Measurements from ENCODE around the gene SLC66A2. TPM values are rescaled to one million over a fixed set of nuclear protein-coding genes. Genes with fewer than 3 reads are reported as not detected.
"Not testable (repeated sequence)": the region's sequence is repeated elsewhere in the genome, so short reads cannot be mapped to it uniquely, and the experiment has no call there.

The SLC66A2 gene
- total RNA-seq, 4 donors from 2014 or later: 30.4 to 49.6 (median 35.1) TPM

GRCh38 chr18:79869591-79870300, 81.7 kb downstream of the SLC66A2 start:
- Histone ChIP-seq H3K4me1 (peaks cover 0 to 7% (median 0%) of the 10 kb centered on the region in 3 donors), H3K9me3 (no peaks in the 10 kb centered on the region), H3K27me3 (peaks cover 0 to 40% (median 0%) of the 10 kb centered on the region in 4 donors), H3K27ac (no peak overlapping the region), H3K36me3 (no peaks in the 10 kb centered on the region), H3K4me3 (no peak overlapping the region)
- DNase-seq: no peak
- intact Hi-C loops (cut with DNase I): no loop called here
- no peak for TF ChIP-seq CTCF (IDR thresholded peaks at IDR 0.05)
- TF ChIP-seq POLR2A (IDR thresholded peaks at IDR 0.05): no peak
- 77 to 88% methylated on average over 14 to 17 of the region's 32 CpGs for WGBS, 2 donors

- no peak overlapping the region for H3K4me3 ChIP-seq
- H3K27ac ChIP-seq: no peak overlapping the region
- peaks cover 0 to 40% (median 0%) of the 10 kb centered on the region in 4 donors for H3K27me3 ChIP-seq
- H3K4me1 ChIP-seq: peaks cover 0 to 7% (median 0%) of the 10 kb centered on the region in 3 donors
- no peaks in the 10 kb centered on the region for H3K36me3 ChIP-seq
- 83 to 100% methylated on average over 3 to 12 of the region's 32 CpGs for WGBS, 2 donors
- TF ChIP-seq POLR2A (IDR thresholded peaks at IDR 0.05): no peak
- no peak for TF ChIP-seq CTCF (IDR thresholded peaks at IDR 0.05)
- no peak for DNase-seq
- H3K9me3 ChIP-seq: no peaks in the 10 kb centered on the region
- intact Hi-C loops (cut with DNase I): no loop called here
Observed at GRCh38 chr18:79868811-79869541, 82.5 kb downstream of the SLC66A2 start.

GRCh38 chr18:79868168-79868784, 83.2 kb downstream of the SLC66A2 start:
- Histone ChIP-seq H3K4me1 (peaks cover 0 to 7% (median 0%) of the 10 kb centered on the region in 3 donors), H3K27me3 (peaks cover 0 to 39% (median 0%) of the 10 kb centered on the region in 4 donors), H3K27ac (no peak overlapping the region), H3K9me3 (no peaks in the 10 kb centered on the region), H3K4me3 (no peak overlapping the region), H3K36me3 (no peaks in the 10 kb centered on the region)
- intact Hi-C loops (cut with DNase I): no loop called here
- TF ChIP-seq POLR2A (IDR thresholded peaks at IDR 0.05) (no peak), CTCF (IDR thresholded peaks at IDR 0.05) (no peak)
- no peak for DNase-seq
- 82% methylated on average over 22 to 25 of the region's 29 CpGs for WGBS, 2 donors

- H3K4me3 ChIP-seq: no peak overlapping the region
- H3K27ac ChIP-seq: no peak overlapping the region
- no peak for TF ChIP-seq POLR2A (IDR thresholded peaks at IDR 0.05)
- H3K4me1 ChIP-seq: peaks cover 0 to 4% (median 0%) of the 10 kb centered on the region in 3 donors
- no peak for DNase-seq
- H3K27me3 ChIP-seq: peaks cover 0 to 39% (median 0%) of the 10 kb centered on the region in 4 donors
- no peaks in the 10 kb centered on the region for H3K36me3 ChIP-seq
- no peaks in the 10 kb centered on the region for H3K9me3 ChIP-seq
- intact Hi-C loops (cut with DNase I): no loop called here
- WGBS, 2 donors: 81% methylated on average over 3 of the region's 16 CpGs; no CpG with 5 or more reads in 1 of the 2 donors
Observed at GRCh38 chr18:79867666-79868065, 83.8 kb downstream of the SLC66A2 start.

GRCh38 chr18:79866889-79867574, 84.4 kb downstream of the SLC66A2 start:
- no peak for TF ChIP-seq POLR2A (IDR thresholded peaks at IDR 0.05)
- no peak for TF ChIP-seq CTCF (IDR thresholded peaks at IDR 0.05)
- 53 to 100% methylated on average over 1 to 2 of the region's 20 CpGs for WGBS, 2 donors

GRCh38 chr18:79865951-79866350, 85.5 kb downstream of the SLC66A2 start:
- H3K27me3 ChIP-seq: peaks cover 0 to 40% (median 0%) of the 10 kb centered on the region in 4 donors
- H3K9me3 ChIP-seq; DNase-seq; H3K27ac ChIP-seq; H3K4me1 ChIP-seq; intact Hi-C loops (cut with DNase I); H3K4me3 ChIP-seq; H3K36me3 ChIP-seq: not testable (repeated sequence)
- WGBS, 2 donors: 60 to 88% methylated on average over 1 of the region's 3 CpGs

More at GRCh38 chr18:79866889-79867574, 84.4 kb downstream of the SLC66A2 start:
- Histone ChIP-seq H3K27ac (no peak overlapping the region), H3K36me3 (no peaks in the 10 kb centered on the region), H3K9me3 (no peaks in the 10 kb centered on the region), H3K4me1 (no peaks in the 10 kb centered on the region), H3K27me3 (peaks cover 0 to 40% (median 0%) of the 10 kb centered on the region in 4 donors), H3K4me3 (no peak overlapping the region)
- no peak for DNase-seq
- intact Hi-C loops (cut with DNase I): no loop called here

GRCh38 chr18:79864955-79865354, 86.5 kb downstream of the SLC66A2 start:
- DNase-seq; H3K4me1 ChIP-seq; H3K36me3 ChIP-seq; H3K4me3 ChIP-seq; intact Hi-C loops (cut with DNase I); H3K27ac ChIP-seq; H3K9me3 ChIP-seq: not testable (repeated sequence)
- H3K27me3 ChIP-seq: peaks cover 0 to 39% (median 0%) of the 10 kb centered on the region in 4 donors
- 92% methylated on average over 3 of the region's 4 CpGs; no CpG with 5 or more reads in 1 of the 2 donors for WGBS, 2 donors
